ENCODE data around the gene B3GALT6. TPM values are rescaled to one million over a fixed set of nuclear protein-coding genes. Genes with fewer than 3 reads are reported as not detected.
A peak's percentile ranks its signal among the peaks of the same experiment; 100 is the strongest.
"Not testable (repeated sequence)": the region's sequence is repeated elsewhere in the genome, so short reads cannot be mapped to it uniquely, and the experiment has no call there.

The B3GALT6 gene
- total and polyA plus RNA-seq, 8 donors: 6.2 to 13.4 (median 8.8) TPM

GRCh38 chr1:1185101-1185765, 46.8 kb upstream of the B3GALT6 start:
- Histone ChIP-seq H3K36me3 (no peaks in the 10 kb centered on the region), H3K27me3 (no peaks in the 10 kb centered on the region), H3K27ac (no peak overlapping the region), H3K4me3 (no peak overlapping the region), H3K4me1 (no peaks in the 10 kb centered on the region), H3K9me3 (no peaks in the 10 kb centered on the region)
- intact Hi-C loops (cut with DNase I): no loop called here
- DNase-seq: peak in 3 of 6 donors; percentile 1 to 68 (median 46)
- no peak for TF ChIP-seq CTCF (IDR thresholded peaks at IDR 0.05)
- WGBS, 2 donors: 89 to 93% methylated on average over 31 of the region's 31 CpGs
- no peak for FAIRE-seq
- ATAC-seq: no peak

GRCh38 chr1:1187938-1188337, 44.1 kb upstream of the B3GALT6 start:
- ATAC-seq: no peak
- no peaks in the 10 kb centered on the region for H3K36me3 ChIP-seq
- no peak overlapping the region for H3K4me3 ChIP-seq
- intact Hi-C loops (cut with DNase I): no loop called here
- no peaks in the 10 kb centered on the region for H3K27me3 ChIP-seq
- H3K4me1 ChIP-seq: no peaks in the 10 kb centered on the region
- no peak overlapping the region for H3K27ac ChIP-seq
- TF ChIP-seq CTCF (IDR thresholded peaks at IDR 0.05): no peak
- no peak for DNase-seq
- no peaks in the 10 kb centered on the region for H3K9me3 ChIP-seq
- FAIRE-seq: no peak

GRCh38 chr1:1189111-1189510, 42.9 kb upstream of the B3GALT6 start:
- no peaks in the 10 kb centered on the region for H3K27me3 ChIP-seq
- no peak overlapping the region for H3K27ac ChIP-seq
- no peak for DNase-seq
- H3K4me1 ChIP-seq: no peaks in the 10 kb centered on the region
- FAIRE-seq: no peak
- WGBS, 2 donors: 78 to 83% methylated on average over 5 of the region's 5 CpGs
- H3K4me3 ChIP-seq: no peak overlapping the region
- TF ChIP-seq CTCF (IDR thresholded peaks at IDR 0.05): no peak
- H3K36me3 ChIP-seq: no peaks in the 10 kb centered on the region
- H3K9me3 ChIP-seq: no peaks in the 10 kb centered on the region
- intact Hi-C loops (cut with DNase I): no loop called here
- no peak for ATAC-seq

- TF ChIP-seq CTCF (IDR thresholded peaks at IDR 0.05): no peak
- ATAC-seq (no peak), DNase-seq (peak in 1 of 6 donors; percentile 12), FAIRE-seq (no peak)
- 91 to 96% methylated on average over 11 of the region's 11 CpGs for WGBS, 2 donors
- no peaks in the 10 kb centered on the region for H3K4me1 ChIP-seq
- H3K4me3 ChIP-seq: no peak overlapping the region
- H3K27me3 ChIP-seq: no peaks in the 10 kb centered on the region
- H3K36me3 ChIP-seq: no peaks in the 10 kb centered on the region
- H3K27ac ChIP-seq: no peak overlapping the region
- intact Hi-C loops (cut with DNase I): loop anchor here in 1 of 3 donors (2.0 kb wide), 1 partner anchor 23 kb away; no protein-coding TSS in a partner anchor
- H3K9me3 ChIP-seq: no peaks in the 10 kb centered on the region
Measured at GRCh38 chr1:1191734-1192133, 40.3 kb upstream of the B3GALT6 start.

GRCh38 chr1:1194723-1195122, 37.3 kb upstream of the B3GALT6 start:
- H3K4me3 ChIP-seq: no peak overlapping the region
- ATAC-seq (no peak), DNase-seq (no peak), FAIRE-seq (no peak)
- 94% methylated on average over 3 of the region's 3 CpGs for WGBS, 2 donors
- no peaks in the 10 kb centered on the region for H3K4me1 ChIP-seq
- H3K9me3 ChIP-seq: no peaks in the 10 kb centered on the region
- no peaks in the 10 kb centered on the region for H3K36me3 ChIP-seq
- H3K27ac ChIP-seq: no peak overlapping the region
- TF ChIP-seq CTCF (IDR thresholded peaks at IDR 0.05): no peak
- intact Hi-C loops (cut with DNase I): no loop called here
- H3K27me3 ChIP-seq: no peaks in the 10 kb centered on the region

GRCh38 chr1:1195726-1196125, 36.3 kb upstream of the B3GALT6 start:
- H3K4me3 ChIP-seq; H3K36me3 ChIP-seq; H3K27me3 ChIP-seq; intact Hi-C loops (cut with DNase I); ATAC-seq; FAIRE-seq; H3K4me1 ChIP-seq; H3K9me3 ChIP-seq; H3K27ac ChIP-seq: not testable (repeated sequence)
- WGBS, 2 donors: 82 to 98% methylated on average over 6 of the region's 6 CpGs
- peak in 1 of 6 donors; percentile 8 for DNase-seq

Measured in pancreas (tissue), 10 donors.